Naive B cell (primary cell): Measurements from ENCODE around the gene CHADL. TPM values are rescaled to one million over a fixed set of nuclear protein-coding genes. Genes with fewer than 3 reads are reported as not detected.
"Not testable (repeated sequence)": the region's sequence is repeated elsewhere in the genome, so short reads cannot be mapped to it uniquely, and the experiment has no call there.

Source experiments
- ATAC-seq, 2 donors: fragments of 150-1000 bp; cut with Tn5 transposase; 2 replicates each; pipeline ENCODE4 v1.10.0; 2021; ENCODE audit warnings: low read depth in 2 of 2, mild to moderate bottlenecking in 2 of 2, moderate library complexity in 2 of 2
- DNase-seq: peaks from one replicate; pipeline ENCODE4 v3.0.0; 2022
- H3K27ac Mint-ChIP-seq, 6 donors: one replicate each; pipeline ENCODE4 v1.8.0; 2020 to 2022; ENCODE audit warnings: mild to moderate bottlenecking in 6 of 6, mixed read lengths in 6 of 6, moderate library complexity in 5 of 6, inconsistent platforms in 2 of 6
- H3K27me3 Mint-ChIP-seq, 3 donors: one replicate each; pipeline ENCODE4 v1.8.0; 2021 to 2022; ENCODE audit warnings: mixed read lengths in 3 of 3, mild to moderate bottlenecking in 1 of 3
- H3K36me3 Mint-ChIP-seq, 2 donors: one replicate each; pipeline ENCODE4 v1.8.0; 2020 to 2022; ENCODE audit warnings: mixed read lengths in 2 of 2, inconsistent platforms in 1 of 2, mild to moderate bottlenecking in 1 of 2
- H3K4me1 Mint-ChIP-seq, 3 donors: one replicate each; pipeline ENCODE4 v1.8.0; 2020 to 2022; ENCODE audit warnings: mixed read lengths in 3 of 3, inconsistent platforms in 1 of 3, mild to moderate bottlenecking in 1 of 3, moderate library complexity in 1 of 3
- H3K4me3 Mint-ChIP-seq, 8 donors: one replicate each; pipeline ENCODE4 v1.8.0; 2020 to 2022; ENCODE audit warnings: mild to moderate bottlenecking in 8 of 8, mixed read lengths in 8 of 8, moderate library complexity in 8 of 8, inconsistent platforms in 2 of 8
- H3K9me3 Mint-ChIP-seq, 7 donors: one replicate each; pipeline ENCODE4 v1.8.0; 2020 to 2022; ENCODE audit warnings: mixed read lengths in 7 of 7, mild to moderate bottlenecking in 5 of 7, inconsistent platforms in 2 of 7, moderate library complexity in 1 of 7
- polyA plus RNA-seq, 6 donors: library from polyadenylated mRNA; unstranded; fragments of 300-500 nt; fragmentation: Illumina TruSeq; gene quantifications; one replicate each; pipeline ENCODE4 v1.2.3, GENCODE V29; 2021; ENCODE audit warnings: low read depth in 6 of 6

CHADL gene
- polyA plus RNA-seq, 6 donors from 2014 or later = not detected

DNA sequence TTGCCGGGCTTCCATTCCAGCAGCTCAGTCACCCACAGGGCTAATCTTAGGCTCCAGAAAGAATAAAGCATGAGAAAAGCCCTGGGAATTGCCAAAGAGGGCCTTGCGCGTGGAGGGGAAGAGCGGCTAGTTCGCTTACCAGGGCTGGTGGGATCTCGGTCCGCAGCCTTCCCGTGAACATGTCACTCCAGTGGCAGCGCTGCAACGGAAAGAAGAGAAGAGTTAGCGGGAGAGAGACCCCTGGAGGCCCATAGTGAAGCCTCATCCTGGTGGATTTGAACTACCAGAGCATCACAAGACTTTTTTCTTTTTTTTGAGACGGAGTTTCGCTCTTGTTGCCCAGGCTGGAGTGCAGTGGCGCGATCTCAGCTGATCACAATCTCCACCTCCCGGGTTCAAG is 27.2 kb upstream of the CHADL start:
- Mint-ChIP-seq H3K27me3 (no peaks in the 10 kb centered on the region), H3K4me1 (no peaks in the 10 kb centered on the region), H3K36me3 (peaks cover 5 to 18% of the 10 kb centered on the region in 2 donors), H3K9me3 (no peaks in the 10 kb centered on the region), H3K4me3 (no peak overlapping the region), H3K27ac (no peak overlapping the region)
- DNase-seq (no peak), ATAC-seq (no peak)

DNA sequence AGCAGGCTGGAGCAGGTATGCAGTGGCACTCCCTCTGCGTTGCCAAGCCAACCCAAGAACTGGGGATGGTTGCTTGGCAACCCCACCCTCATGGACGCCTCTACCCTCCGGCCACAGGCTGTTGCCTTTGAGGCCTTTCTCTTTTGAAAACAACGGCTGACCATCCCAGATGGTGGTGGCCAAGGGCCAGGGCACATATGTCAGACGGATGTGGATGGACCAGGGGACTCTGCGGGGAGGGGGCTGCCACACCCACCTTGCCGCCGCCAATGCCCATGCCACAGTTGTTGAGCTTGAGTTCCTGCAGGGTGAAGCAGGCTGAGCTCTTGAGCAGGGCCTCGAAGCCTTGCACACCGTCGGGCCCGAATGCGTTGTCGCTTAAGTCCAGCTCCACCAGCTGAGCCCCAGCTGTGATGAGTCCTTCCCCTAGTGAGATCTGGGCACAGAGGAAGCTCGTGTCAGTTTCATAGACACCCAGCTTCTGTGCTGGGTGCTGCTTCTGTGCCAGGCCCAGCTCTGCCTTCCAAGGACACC is 23.7 kb upstream of the CHADL start:
- ATAC-seq = no peak
- Mint-ChIP-seq H3K4me3 (no peak overlapping the region), H3K27me3 (no peaks in the 10 kb centered on the region), H3K36me3 (peaks cover 0 to 18% of the 10 kb centered on the region in 2 donors), H3K9me3 (no peaks in the 10 kb centered on the region), H3K27ac (peak overlapping the region in 1 of 6 donors; percentile 38), H3K4me1 (no peaks in the 10 kb centered on the region)
- no peak for DNase-seq

DNA sequence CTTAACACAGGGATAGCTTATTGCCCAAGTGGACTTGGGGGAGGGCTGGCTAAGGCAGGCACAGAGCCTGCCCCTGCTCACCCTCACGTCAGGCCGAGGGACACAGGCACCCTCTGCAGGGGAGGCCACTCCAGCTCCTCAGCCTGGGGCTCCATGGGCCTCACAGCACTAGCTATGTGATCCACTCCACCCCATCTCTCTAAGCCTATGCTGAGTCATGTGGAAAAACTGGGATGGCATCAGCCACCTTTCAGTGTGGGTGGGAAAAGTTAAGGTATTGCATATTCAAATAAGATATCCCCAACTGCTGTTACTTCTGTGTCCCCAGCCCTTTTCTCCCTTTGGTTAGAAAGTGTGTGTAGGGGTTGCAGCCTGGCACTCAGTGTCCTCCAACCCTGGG is 23.0 kb upstream of the CHADL start:
- H3K4me3 Mint-ChIP-seq = no peak overlapping the region
- no peak overlapping the region for H3K27ac Mint-ChIP-seq
- DNase-seq (no peak), ATAC-seq (no peak)
- no peaks in the 10 kb centered on the region for H3K4me1 Mint-ChIP-seq
- H3K27me3 Mint-ChIP-seq = no peaks in the 10 kb centered on the region
- H3K9me3 Mint-ChIP-seq = no peaks in the 10 kb centered on the region
- H3K36me3 Mint-ChIP-seq = peaks cover 0 to 18% of the 10 kb centered on the region in 2 donors

DNA sequence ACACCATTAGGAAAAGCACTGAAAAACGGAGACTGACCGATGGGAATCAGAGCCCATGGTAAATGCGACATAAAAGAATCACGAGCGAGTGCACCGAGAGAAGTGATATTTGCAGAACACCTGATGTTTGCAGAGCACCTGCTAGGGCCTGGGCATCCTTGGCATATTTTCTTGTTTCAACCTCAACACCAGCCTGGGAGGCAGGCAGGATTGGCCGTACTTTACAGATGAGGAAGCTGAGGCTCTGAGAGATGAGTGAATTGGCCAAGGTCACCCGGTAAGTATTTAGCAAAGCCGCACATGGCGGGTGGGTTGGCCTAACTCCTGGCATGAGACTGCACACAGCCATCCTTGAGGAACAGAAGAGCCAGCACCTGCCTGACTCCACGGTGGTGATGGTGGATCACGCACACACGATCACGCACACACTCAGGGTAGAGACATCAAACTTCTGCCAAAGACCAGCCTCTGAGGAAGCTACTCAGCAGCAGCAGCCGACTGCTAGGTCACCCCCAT is 21.6 kb upstream of the CHADL start:
- H3K4me3 Mint-ChIP-seq = no peak overlapping the region
- no peaks in the 10 kb centered on the region for H3K4me1 Mint-ChIP-seq
- H3K27ac Mint-ChIP-seq = peak overlapping the region in 1 of 6 donors; percentile 72
- peaks cover 0 to 14% of the 10 kb centered on the region in 2 donors for H3K36me3 Mint-ChIP-seq
- H3K27me3 Mint-ChIP-seq = no peaks in the 10 kb centered on the region
- DNase-seq = no peak
- no peak for ATAC-seq
- H3K9me3 Mint-ChIP-seq = no peaks in the 10 kb centered on the region

DNA sequence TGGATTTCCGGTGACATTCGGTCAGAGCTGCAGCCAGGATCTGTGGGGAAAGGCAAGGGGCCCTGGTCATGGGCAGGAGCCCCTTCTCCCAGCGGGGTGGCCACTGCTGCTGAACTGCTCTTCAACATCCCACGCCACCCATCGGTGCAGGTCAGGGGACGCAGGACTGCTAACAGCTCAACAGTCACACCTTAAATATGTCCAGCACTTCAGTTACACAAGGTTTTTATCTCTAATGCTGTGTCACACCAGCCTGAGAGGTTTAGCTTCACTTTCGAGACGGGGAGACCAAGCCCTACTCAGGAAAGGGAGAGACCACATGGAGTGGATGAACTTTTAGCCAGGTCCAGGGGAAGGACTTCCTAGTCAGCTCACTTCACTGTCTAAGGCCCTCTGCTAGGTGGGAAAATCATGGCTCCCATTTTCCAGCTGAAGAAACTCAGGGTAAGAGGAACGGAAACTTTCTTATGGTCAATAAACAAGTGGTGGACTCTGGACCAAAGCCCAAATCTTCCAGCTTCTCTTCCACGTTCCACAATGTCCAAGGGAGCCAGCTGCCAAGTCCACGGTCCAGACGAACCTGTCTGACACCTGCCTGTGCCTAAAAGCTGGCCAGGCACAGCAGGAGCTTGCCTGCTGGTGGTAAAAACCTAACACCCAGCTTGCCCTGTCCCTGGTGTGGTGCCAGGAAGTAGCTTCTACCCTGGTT is 21.0 kb upstream of the CHADL start:
- ATAC-seq (no peak), DNase-seq (no peak)
- no peaks in the 10 kb centered on the region for H3K9me3 Mint-ChIP-seq
- H3K4me1 Mint-ChIP-seq = no peaks in the 10 kb centered on the region
- H3K27ac Mint-ChIP-seq = peak overlapping the region in 1 of 6 donors; percentile 7
- no peaks in the 10 kb centered on the region for H3K27me3 Mint-ChIP-seq
- peaks cover 0 to 17% of the 10 kb centered on the region in 2 donors for H3K36me3 Mint-ChIP-seq
- no peak overlapping the region for H3K4me3 Mint-ChIP-seq

DNA sequence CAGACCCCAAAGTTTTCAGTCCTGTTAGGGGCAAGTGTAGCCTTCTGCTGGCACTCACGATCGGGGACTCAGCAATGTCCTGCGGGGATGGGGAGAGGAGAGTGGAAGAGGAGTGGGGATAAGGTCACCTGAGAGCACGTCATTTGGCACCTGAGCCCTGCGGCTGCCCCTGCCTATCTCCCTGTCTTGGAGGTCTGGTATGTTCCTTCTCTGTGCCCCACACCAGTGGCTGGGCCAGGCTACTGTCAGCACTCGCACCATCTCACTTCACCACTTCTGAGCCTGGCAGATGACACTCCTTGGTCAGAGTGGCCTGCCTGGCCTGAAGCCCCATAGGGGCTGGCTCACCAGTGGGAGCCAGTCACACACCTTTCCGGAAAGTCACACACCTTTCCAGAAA is 20.1 kb upstream of the CHADL start:
- Mint-ChIP-seq H3K4me3 (no peak overlapping the region), H3K4me1 (no peaks in the 10 kb centered on the region), H3K9me3 (no peaks in the 10 kb centered on the region), H3K36me3 (peaks cover 0 to 19% of the 10 kb centered on the region in 2 donors), H3K27me3 (no peaks in the 10 kb centered on the region), H3K27ac (no peak overlapping the region)
- no peak for ATAC-seq
- DNase-seq = no peak

DNA sequence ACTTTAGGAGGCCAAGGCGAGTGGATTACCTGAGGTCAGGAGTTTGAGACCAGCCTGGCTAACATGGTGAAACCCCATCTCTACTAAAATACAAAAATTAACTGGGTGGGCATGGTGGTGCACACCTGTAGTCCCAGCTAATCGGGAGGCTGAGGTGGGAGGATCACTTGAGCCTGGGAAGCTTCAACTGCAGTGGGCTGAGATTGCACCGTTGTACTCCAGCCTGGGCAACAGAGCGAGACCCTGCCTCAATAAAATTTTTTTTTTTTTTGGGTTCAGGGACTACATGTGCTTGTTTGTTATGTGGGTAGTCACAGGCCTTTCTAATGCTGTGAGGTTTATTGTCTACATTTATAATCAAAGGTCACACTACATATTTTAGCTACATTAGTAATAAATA is 19.0 kb upstream of the CHADL start:
- ATAC-seq, H3K4me1 Mint-ChIP-seq, H3K4me3 Mint-ChIP-seq, H3K27me3 Mint-ChIP-seq, H3K9me3 Mint-ChIP-seq, H3K27ac Mint-ChIP-seq, DNase-seq: not testable (repeated sequence)
- H3K36me3 Mint-ChIP-seq = peaks cover 0 to 23% of the 10 kb centered on the region in 2 donors

DNA sequence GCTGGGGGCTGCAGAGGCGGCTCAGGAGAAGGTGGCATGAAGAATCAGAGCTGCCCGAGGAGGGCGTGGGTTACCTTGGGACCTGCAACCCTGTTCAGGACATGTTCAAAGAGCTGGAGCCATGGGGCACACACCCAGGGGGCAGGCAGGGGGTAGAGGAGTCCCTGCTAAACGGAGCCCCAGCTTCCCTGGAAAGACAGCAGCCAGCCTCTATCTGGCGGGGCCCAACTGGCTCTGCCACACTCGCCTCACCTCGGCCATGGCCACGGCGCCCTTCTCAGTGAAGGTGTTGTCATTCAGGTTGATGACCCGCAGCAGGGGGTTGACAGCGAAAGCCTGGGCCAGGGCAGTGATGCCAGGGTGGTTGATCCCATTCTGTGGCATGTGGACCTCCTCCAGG is 17.0 kb upstream of the CHADL start:
- H3K4me3 Mint-ChIP-seq = no peak overlapping the region
- H3K4me1 Mint-ChIP-seq = peaks cover 0 to 1% (median 0%) of the 10 kb centered on the region in 3 donors
- no peak for DNase-seq
- no peaks in the 10 kb centered on the region for H3K27me3 Mint-ChIP-seq
- peaks cover 0 to 26% of the 10 kb centered on the region in 2 donors for H3K36me3 Mint-ChIP-seq
- H3K27ac Mint-ChIP-seq = no peak overlapping the region
- H3K9me3 Mint-ChIP-seq = no peaks in the 10 kb centered on the region
- no peak for ATAC-seq

DNA sequence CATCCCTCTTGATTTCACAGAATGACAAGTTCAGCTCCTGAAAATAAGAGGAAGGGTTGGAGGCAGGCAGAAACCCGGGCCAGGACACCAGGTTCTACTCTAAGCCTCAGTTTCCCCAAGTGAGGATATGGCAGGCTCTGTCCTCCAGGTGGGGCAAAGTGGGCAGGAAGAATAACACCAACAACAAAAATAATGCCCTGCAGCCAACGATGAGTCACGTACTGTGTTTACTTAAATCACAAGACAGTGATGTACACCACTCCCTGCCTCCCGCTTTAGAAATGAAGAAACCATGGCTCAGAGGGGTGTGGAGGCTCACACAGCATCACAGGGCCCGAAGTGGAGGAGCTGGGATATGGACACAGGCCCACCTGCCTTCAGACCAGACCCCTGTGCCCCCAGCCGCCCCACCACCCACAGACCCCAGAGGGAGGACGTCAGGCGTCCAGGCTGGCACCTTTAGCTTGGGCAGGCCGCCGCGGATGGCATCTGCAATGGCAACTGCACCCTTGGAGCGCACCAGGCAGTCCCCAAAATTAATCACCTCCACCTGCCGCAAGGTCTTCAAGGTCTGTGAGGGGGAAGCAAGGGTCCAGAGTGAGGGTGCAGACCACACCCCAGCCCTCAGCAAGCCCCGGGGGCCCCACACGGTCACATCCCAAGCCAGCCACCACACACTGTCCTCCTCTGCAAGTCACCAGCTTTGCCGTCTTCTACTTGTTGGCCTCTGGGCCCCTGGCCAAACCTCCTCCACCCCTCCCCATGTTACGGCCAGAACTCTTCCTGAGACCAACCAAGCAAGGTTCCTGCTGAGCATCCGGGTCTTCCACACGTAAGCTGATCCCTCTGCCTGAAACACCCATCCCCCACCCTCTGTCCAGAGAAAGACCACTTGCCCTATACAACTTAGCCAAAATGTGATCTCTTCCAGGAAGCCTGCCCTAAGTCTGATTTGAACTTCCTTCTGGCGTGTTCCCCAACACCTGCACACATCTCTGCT is 15.8 kb upstream of the CHADL start:
- ATAC-seq = no peak
- H3K4me3 Mint-ChIP-seq = peak overlapping the region in 1 of 8 donors; percentile 47
- peaks cover 0 to 1% (median 0%) of the 10 kb centered on the region in 3 donors for H3K4me1 Mint-ChIP-seq
- no peaks in the 10 kb centered on the region for H3K9me3 Mint-ChIP-seq
- peaks cover 0 to 26% of the 10 kb centered on the region in 2 donors for H3K36me3 Mint-ChIP-seq
- no peak for DNase-seq
- no peaks in the 10 kb centered on the region for H3K27me3 Mint-ChIP-seq
- peak overlapping the region in 3 of 6 donors; percentile 39 to 73 (median 47) for H3K27ac Mint-ChIP-seq

DNA sequence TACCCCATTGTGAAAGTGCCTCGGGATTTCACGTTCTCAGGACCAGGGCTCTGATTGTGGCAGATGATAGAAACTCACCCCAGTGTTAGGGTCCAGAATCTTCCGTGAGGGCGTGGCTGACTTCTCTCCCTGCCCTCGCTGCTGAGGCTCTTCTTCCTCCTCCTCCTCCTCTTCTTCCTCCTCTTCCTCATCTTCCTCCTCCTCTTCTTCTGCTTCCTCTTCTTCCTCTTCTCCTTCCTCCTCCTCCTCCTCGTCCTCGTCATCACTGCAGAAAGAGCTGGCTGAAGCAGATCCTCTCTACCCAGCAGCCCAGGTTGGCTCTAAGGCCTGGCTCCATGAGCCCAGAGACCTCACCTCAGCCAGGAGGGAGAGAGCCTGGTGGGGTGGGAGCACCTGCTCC is 13.5 kb upstream of the CHADL start:
- Mint-ChIP-seq H3K27ac (peak overlapping the region in 1 of 6 donors; percentile 27), H3K9me3 (no peaks in the 10 kb centered on the region), H3K4me3 (no peak overlapping the region), H3K36me3 (peaks cover 0 to 37% of the 10 kb centered on the region in 2 donors), H3K27me3 (no peaks in the 10 kb centered on the region), H3K4me1 (peaks cover 0 to 1% (median 0%) of the 10 kb centered on the region in 3 donors)
- DNase-seq (no peak), ATAC-seq (no peak)

DNA sequence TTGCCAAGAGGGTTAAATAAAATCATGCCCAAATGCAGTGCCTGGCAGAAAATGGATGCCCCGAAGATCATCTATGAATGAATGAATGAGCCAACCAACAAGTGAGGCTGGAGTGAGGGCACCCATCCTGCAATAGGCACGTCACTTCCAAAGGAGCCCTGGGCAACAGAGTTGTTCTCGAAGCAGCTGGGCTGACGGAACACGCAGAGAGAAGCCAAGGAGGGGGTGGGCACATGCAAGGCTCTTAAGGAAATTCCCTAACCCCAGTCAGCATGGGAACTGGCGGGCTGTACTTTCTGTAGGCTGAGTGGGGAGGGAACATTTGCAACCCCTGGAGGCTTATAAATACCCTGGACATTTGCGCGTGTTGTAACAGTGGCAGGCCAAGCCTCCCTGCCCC is 11.6 kb upstream of the CHADL start:
- Mint-ChIP-seq H3K27ac (no peak overlapping the region), H3K27me3 (no peaks in the 10 kb centered on the region), H3K4me3 (no peak overlapping the region), H3K4me1 (peaks cover 0 to 1% (median 0%) of the 10 kb centered on the region in 3 donors), H3K36me3 (peaks cover 0 to 37% of the 10 kb centered on the region in 2 donors), H3K9me3 (no peaks in the 10 kb centered on the region)
- ATAC-seq (no peak), DNase-seq (no peak)

DNA sequence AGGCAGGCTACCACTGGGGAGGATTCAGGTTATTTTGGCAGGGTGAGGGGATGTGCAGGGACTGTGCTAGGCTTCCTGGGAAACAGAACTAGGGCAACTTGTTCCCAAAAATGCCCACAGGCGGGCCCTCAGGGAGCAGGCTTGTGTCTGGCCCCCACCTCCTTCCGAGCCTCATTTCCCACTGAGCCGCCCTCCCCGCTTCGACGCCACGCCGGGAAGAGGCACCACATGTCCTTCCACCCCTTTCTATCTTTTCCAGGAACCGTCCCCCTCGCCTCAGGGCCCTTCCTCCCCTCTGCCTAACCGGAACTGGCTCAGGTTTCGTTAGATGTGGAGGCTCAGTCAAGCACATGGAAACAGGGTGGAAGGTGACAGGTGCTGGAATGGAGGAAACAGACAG is 9.4 kb upstream of the CHADL start:
- Mint-ChIP-seq H3K4me1 (peaks cover 0 to 1% (median 0%) of the 10 kb centered on the region in 3 donors), H3K36me3 (peaks cover 0 to 22% of the 10 kb centered on the region in 2 donors), H3K9me3 (no peaks in the 10 kb centered on the region), H3K27me3 (no peaks in the 10 kb centered on the region), H3K27ac (peak overlapping the region in 2 of 6 donors; percentile 44 to 60), H3K4me3 (no peak overlapping the region)
- ATAC-seq = no peak
- no peak for DNase-seq

DNA sequence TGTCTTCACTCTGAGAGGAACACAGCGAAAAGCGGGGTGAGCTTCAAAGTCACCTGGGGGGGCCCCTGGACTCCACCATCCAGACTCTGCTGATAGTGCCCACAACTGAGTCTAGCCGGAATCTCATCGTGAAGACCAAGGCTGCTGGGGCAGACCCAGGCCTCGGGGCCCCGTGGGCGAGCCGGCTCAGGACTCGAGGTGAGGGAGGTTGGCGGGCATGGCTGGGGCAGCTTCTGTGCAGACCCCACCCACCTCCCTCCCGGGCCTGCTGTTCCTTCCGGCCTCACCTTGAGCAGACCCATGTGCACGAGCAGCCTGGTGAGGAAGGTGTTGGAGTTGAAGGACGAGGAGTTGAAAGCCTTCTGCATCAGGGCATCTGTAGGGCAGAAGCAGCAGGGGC is 8.7 kb upstream of the CHADL start:
- H3K9me3 Mint-ChIP-seq = no peaks in the 10 kb centered on the region
- DNase-seq (no peak), ATAC-seq (no peak)
- no peaks in the 10 kb centered on the region for H3K27me3 Mint-ChIP-seq
- no peak overlapping the region for H3K4me3 Mint-ChIP-seq
- peaks cover 0 to 17% of the 10 kb centered on the region in 2 donors for H3K36me3 Mint-ChIP-seq
- H3K27ac Mint-ChIP-seq = no peak overlapping the region
- H3K4me1 Mint-ChIP-seq = peaks cover 0 to 1% (median 0%) of the 10 kb centered on the region in 3 donors
